ENCODE results near the gene SYPL2.

Gene SYPL2

DNA sequence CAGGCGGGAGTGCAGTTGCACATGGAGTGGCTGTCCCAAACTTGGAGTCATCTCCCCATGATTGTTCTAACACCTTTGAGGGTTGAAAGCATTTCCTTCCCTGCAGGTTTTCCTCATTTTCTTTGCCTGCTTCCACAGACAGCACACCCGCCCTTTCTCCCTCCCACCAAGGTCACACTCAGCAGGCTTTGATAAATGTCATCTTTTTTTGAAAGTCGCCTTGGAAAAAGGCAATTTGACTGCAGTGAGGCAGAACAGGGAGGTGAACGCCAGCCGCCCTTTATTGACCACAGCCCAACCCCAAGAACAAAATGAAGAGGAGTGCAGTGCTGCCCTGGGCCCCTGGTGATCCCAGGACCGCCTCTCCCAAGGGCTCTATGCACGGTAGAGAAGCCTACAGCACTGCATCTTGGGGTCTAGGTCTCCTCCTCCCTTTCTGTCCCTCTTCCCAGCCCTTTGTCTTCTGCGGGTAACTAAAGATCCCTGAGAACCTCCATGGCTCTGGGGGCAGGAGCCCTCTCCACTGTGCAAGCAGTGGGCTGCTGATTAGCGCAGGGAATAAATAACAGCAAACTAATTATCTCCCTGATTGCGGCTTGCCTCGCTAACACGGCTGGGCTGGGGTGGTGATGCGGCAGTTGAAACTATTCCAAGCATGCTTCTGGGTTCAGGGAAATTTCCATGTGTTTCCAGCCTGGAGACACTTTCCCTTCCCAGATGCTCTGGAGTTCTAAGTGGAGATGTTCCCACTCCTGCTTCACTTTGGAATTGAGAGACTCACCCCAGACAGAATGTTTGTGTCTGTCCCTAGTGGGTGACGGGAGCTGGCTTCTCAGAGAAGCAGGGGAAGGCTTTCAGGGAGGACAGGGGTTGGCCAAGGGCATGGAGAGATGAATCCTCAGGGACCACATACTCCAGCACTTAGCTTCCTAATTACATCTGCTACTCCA lies 54.9 kb downstream of the SYPL2 start:
- DNase-seq, result no peak

DNA sequence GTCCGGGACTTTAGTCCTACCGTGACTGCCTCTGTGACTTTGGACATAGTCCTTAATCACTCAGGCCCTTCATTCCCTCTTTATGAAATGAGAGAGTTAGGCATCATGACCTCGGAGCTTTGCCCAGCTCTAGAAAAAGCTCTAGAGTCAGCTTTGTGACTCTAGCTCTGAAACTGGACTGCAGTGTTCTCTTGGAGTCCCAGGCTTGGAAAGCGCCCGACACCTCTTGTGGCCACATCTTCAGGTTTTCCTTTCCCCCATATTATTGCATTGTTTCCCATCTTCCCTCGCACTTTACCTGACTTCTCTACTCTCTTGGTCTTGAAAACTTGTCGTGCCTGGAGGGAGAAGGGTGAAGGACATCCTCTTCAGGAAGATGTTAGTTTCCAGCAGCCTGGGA lies 55.7 kb downstream of the SYPL2 start:
- no peak for DNase-seq

DNA sequence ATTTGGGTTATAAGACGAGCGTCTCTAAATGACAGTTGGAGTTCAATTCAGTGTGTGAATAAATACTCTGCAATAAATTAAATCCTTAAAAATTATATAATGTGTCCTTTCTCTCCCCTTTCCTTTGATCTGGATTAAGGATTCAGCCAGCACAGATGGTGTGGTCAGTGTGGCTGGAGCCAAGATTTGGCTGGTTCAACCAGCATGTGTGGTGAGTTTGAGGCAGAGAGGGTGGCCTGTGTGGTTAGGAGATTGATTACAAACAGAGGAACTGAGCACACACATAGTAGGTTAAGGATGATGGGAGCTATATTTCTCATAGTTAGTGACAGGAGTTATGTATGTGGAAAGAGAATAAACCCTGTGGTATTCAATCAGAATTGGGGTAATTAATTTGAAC lies 57.4 kb downstream of the SYPL2 start:
- no peak for DNase-seq

DNA sequence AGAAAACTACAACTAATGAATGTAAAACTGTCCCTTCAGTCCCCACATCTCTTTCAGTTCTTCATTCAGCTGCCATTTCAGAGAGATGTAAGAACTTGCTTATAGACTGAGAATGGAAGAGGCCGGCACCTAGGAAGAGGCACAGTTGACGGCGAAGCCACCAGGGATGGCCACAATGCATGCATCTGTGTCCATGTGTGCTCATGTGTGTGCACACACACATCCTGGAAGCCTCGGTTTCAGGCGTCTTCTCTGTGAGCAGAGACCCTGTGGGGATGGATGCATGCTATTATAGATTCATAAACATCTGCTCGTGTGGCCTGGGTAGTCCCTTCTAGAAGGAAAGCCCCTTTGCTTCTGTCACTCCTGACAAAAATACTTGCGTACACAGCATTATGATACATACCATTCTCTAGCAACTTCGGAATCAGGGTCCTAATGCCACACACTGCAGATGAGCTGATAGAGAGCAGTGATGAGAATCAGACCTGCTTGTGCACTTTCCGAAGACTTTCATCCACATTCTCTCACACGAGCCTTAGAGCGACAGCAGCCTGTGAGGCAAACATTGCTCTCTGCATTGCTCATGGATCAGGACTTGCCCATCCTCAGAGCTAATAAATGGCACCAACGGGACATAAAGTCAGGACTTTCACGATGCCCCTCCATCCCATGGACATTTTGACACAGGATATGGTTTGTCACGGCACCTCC lies 60.9 kb downstream of the SYPL2 start:
- no peak for DNase-seq

DNA sequence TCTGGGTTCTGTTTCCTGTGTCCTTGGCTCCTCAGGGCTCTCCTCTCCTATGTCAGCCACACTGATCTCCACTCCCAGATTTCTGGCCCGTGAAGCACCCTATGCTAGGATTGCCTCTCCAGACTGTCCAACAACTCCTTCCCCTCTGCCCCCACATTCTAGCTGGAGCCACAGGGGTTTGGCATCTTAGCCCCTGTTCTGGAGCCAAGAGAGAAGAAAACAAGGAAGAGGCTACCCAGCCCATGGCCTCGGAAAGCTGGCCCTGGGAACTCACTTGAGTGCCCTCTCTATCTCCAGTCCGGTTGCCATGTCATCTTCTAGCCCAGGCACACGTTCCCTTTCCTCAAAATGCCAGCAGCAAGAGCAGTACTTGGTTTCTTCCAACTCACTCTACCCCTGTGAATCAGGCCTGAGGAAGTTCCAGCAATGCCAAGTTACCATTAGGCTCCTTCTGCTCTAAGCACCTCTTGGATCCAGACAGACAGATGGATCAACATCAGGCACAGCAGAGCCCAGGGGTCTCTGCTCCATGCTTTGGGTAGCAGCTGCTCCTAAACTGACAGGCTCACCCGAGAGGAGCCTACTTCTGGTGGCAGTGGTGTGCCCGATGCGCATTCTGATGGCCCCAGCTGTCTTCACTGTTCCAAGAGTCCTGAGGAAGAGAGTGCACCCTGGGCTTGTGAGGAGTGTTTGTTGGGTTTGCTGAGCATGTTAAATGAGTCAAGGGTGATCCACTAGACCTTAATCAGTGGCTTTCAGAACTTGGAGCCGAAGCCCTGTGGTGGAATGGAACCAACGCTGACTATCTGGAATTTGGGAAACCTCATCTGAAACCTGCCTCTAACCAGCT lies 61.7 kb downstream of the SYPL2 start:
- DNase-seq, result no peak

DNA sequence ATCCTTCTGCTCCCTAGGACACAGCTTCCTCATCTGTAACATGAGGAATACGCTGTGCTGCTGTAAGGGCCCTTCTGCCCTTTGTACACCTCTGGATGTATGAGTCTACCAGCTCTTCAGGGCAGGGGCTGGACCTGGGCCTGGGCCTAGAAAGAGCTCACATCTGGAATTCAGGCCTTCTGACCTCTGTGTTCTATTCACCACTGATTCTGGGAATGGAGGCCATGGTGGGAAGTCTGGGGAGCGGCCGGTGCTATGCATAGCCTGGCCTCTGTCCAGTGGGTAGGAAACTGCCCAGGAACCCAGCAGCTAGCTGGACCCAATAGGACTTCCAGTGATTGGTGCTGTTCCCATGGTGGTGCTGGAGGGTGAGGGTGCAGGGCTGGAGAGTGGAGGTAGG lies 62.4 kb downstream of the SYPL2 start:
- no peak for DNase-seq

DNA sequence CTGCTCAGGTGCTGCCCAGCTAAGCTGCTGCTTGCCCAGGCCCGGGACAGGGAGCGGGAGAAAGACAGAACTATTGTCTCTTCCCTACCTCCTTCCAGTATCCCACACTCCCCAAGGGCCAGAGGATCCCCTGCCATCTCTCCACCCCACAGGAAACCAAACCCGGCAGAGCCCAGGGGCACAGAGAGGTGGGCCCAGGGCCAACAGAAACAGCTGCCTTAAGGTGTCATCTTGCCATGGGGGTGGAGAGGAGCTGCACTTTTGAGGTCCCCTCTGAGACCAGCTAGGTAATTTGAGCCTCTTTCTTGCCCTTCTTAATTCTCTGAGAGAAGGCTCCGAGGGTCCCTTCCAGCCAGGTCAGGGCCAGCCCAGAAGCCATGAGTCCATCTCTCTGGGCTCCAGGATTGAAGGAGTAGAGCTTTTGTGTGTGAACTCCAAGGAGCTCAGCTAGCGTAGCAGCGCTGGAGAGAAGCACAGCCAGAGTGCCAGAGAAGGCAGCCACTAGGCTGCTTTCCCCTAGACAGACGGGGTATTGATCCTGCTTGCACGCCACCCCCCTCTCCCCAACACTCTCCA lies 63.6 kb downstream of the SYPL2 start:
- no peak for DNase-seq

DNA sequence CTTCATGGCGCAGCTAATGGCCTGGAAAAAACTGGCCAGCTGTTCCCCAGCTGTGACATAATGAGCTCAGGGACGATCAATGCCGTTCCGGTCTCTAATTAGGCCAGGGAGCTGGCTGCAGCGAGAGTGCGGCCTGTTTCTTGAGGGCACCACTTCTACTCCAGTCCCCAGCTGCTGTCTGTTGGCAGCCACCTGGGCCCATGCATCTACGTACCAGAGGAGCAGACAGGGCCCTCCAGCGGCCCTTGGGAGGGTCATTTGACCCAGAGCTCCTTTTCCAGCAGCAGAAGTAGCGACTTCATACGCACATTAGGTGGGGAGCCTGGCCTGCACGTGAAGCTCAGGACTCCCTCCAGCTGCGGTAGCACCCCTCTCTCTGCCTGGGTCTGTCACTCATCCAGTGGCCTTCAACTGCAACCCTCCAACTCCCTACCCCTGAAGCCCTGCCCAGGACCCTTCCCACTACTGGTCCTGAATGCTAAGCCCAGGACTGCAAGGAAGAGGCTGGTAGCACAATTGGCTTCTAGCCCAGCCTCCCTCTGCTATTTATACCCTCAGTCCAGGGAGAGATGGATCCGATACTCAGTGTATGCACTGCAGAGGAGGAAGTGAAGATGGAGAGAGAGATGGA lies 64.2 kb downstream of the SYPL2 start:
- DNase-seq, result no peak

DNA sequence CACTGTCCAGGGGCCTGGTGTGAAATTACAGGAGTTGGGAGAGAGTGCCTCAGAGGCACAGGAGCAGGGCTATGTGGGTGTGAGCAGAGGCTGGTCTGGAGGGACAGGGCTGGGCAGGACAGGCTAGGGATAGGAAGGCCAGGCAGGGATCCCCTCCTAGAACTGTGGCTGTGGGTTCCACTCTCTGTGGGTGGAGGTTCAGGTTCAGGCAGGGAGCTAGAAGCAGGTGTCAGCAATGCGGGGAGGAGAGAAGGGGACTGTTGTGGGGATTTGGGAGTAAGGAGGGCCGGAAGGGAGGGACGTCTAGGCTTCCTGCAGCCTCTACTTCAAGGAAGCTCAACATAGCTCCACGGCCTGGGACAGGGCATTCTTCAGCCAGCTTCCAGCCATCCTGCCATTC lies 65.0 kb downstream of the SYPL2 start:
- no peak for DNase-seq

Data from NCI-H345 (cell line).